GM19467 (cell line): ENCODE measurements around the gene ALDH7A1.
"Not testable (repeated sequence)": the region's sequence is repeated elsewhere in the genome, so short reads cannot be mapped to it uniquely, and the experiment has no call there.

Experiments
- ATAC-seq: cut with Tn5 transposase; IDR thresholded peaks from one replicate; pipeline ENCODE4 v1.9.1; 2021; ENCODE audit warnings: mild to moderate bottlenecking, moderate library complexity; ENCODE audit not compliant: unreplicated experiment

Gene ALDH7A1

GRCh38 chr5:126594748-126595485 is at the start of gene ALDH7A1:
Gene ALDH7A1, minus strand, starts transcription at chr5:126595219. Its CDS starts 21 bp downstream, at chr5:126595198.
- peak; percentile 66 for ATAC-seq

- ATAC-seq: no peak
These were observed 46.4 kb upstream of the ALDH7A1 start for GRCh38 chr5:126641387-126641786.

- no peak for ATAC-seq
These were observed 45.8 kb upstream of the ALDH7A1 start for GRCh38 chr5:126640866-126641265.

GRCh38 chr5:126636956-126637355 is 41.9 kb upstream of the ALDH7A1 start:
- no peak for ATAC-seq

GRCh38 chr5:126635585-126635984 is 40.6 kb upstream of the ALDH7A1 start:
- no peak for ATAC-seq

- no peak for ATAC-seq
These were observed 38.5 kb upstream of the ALDH7A1 start for GRCh38 chr5:126633552-126633951.

- ATAC-seq: no peak
These were observed 36.9 kb upstream of the ALDH7A1 start for GRCh38 chr5:126631920-126632319.

GRCh38 chr5:126628102-126628501 is 33.1 kb upstream of the ALDH7A1 start:
- no peak for ATAC-seq

GRCh38 chr5:126624534-126624933 is 29.5 kb upstream of the ALDH7A1 start:
- ATAC-seq: no peak

- no peak for ATAC-seq
These were observed 24.8 kb upstream of the ALDH7A1 start for GRCh38 chr5:126619781-126620180.

GRCh38 chr5:126617603-126618002 is 22.6 kb upstream of the ALDH7A1 start:
- not testable (repeated sequence) for ATAC-seq

- peak; percentile 87 for ATAC-seq
These were observed 20.3 kb upstream of the ALDH7A1 start for GRCh38 chr5:126615286-126615685.

GRCh38 chr5:126613941-126614592 is 19.0 kb upstream of the ALDH7A1 start:
- ATAC-seq: no peak

GRCh38 chr5:126610616-126611015 is 15.6 kb upstream of the ALDH7A1 start:
- ATAC-seq: no peak

- no peak for ATAC-seq
These were observed 15.1 kb upstream of the ALDH7A1 start for GRCh38 chr5:126610160-126610559.

- no peak for ATAC-seq
These were observed 10.5 kb upstream of the ALDH7A1 start for GRCh38 chr5:126605525-126605924.

GRCh38 chr5:126603402-126603991 is 8.5 kb upstream of the ALDH7A1 start:
- no peak for ATAC-seq

GRCh38 chr5:126600631-126601511 is 5.9 kb upstream of the ALDH7A1 start, which contains the start of gene PHAX:
Gene PHAX, plus strand, starts transcription at chr5:126600947. Its CDS starts 16 bp downstream, at chr5:126600963.
- ATAC-seq: peak; percentile 96

- not testable (repeated sequence) for ATAC-seq
These were observed 5.1 kb upstream of the ALDH7A1 start for GRCh38 chr5:126599971-126600630.

GRCh38 chr5:126599499-126599898 is 4.5 kb upstream of the ALDH7A1 start:
- no peak for ATAC-seq
